NT2/D1 (cell line): ENCODE measurements around the gene COPB1.

Experiments used
- YY1 ChIP-seq: IDR thresholded peaks from 2 replicates; pipeline ENCODE4 v1.6.1; 2011; ENCODE audit not compliant: insufficient read length, insufficient read depth
- ZNF274 ChIP-seq: IDR thresholded peaks from 2 replicates; pipeline ENCODE4 v1.6.1; 2011; ENCODE audit warnings: mild to moderate bottlenecking, low read depth, low read length

- TF ChIP-seq ZNF274 (no peak), YY1 (no peak)
These were observed 47.1 kb upstream of the COPB1 start for GRCh38 chr11:14546672-14547071.
